H1 (cell line): ENCODE results near the gene LRRK1. TPM values are rescaled to one million over a fixed set of nuclear protein-coding genes. Genes with fewer than 3 reads are reported as not detected.

Source experiments
- CTCF ChIA-PET: fragments of 300-600 bp; sonication (Branson Sonifier 250); formaldehyde crosslinking; loops from one replicate; lab custom pipeline; 2021; ENCODE audit not compliant: partially characterized antibody; lab: Charles Lee
- POLR2A ChIA-PET: fragments of 300-600 bp; sonication (Branson Sonifier 250); formaldehyde crosslinking; loops from one replicate; lab custom pipeline; 2021; ENCODE audit warnings: inconsistent platforms; ENCODE audit not compliant: partially characterized antibody; lab: Charles Lee
- DNase-seq, 2 experiments: peaks; one replicate each; pipeline versions ENCODE4 v3.0.0 to v3.0.0-alpha.2; 2010 to 2022; ENCODE audit warnings: low spot score in 2 of 2, low read depth in 1 of 2, mixed read lengths in 1 of 2
- FAIRE-seq: peaks from 2 replicates; lab custom pipeline; 2011; peaks lifted over from hg19 to GRCh38; lab: Jason Lieb, UNC
- H2AFZ ChIP-seq: 2 replicates; pipeline ENCODE4 v1.8.1; 2012; ENCODE audit warnings: low read length, inconsistent platforms
- H2AK5ac ChIP-seq: 2 replicates; pipeline ENCODE4 v1.6.1; 2013; ENCODE audit warnings: low read depth, low read length
- H2BK120ac ChIP-seq: replicated peaks from 2 replicates; pipeline ENCODE3; 2013; ENCODE audit warnings: low read depth, low read length, inconsistent platforms
- H2BK12ac ChIP-seq: 2 replicates; pipeline ENCODE4 v1.6.1; 2013; ENCODE audit warnings: low read depth, low read length
- H2BK15ac ChIP-seq: 2 replicates; pipeline ENCODE4 v1.6.1; 2013; ENCODE audit warnings: low read length
- H2BK20ac ChIP-seq: 2 replicates; pipeline ENCODE4 v1.6.1; 2013; ENCODE audit warnings: low read length
- H2BK5ac ChIP-seq: 2 replicates; pipeline ENCODE4 v1.6.1; 2013; ENCODE audit warnings: low read depth, low read length
- H3K14ac ChIP-seq: 2 replicates; pipeline ENCODE4 v1.6.1; 2013; ENCODE audit warnings: inconsistent platforms; ENCODE audit not compliant: insufficient read length
- H3K18ac ChIP-seq: 2 replicates; pipeline ENCODE4 v1.6.1; 2013; ENCODE audit warnings: low read length; ENCODE audit errors: extremely low read depth
- H3K23ac ChIP-seq: 2 replicates; pipeline ENCODE4 v1.6.1; 2013; ENCODE audit warnings: inconsistent platforms; ENCODE audit not compliant: insufficient read length
- H3K23me2 ChIP-seq: 2 replicates; pipeline ENCODE4 v1.6.1; 2013; ENCODE audit warnings: low read depth, low read length
- H3K27ac ChIP-seq: 2 replicates; pipeline ENCODE4 v1.6.1; 2011; ENCODE audit warnings: low read depth, low read length, inconsistent platforms
- H3K27me3 ChIP-seq, 4 experiments: replicated peaks in 1 of 4; 1 replicate in 1 of 4; 2 replicates in 3 of 4; pipeline versions ENCODE4 v1.6.1 to v1.8.1; 2011 to 2013; ENCODE audit warnings: low read length in 3 of 4, mild to moderate bottlenecking in 3 of 4, inconsistent platforms in 2 of 4, mixed read lengths in 2 of 4, moderate library complexity in 1 of 4; ENCODE audit not compliant: control insufficient read depth in 3 of 4, insufficient read depth in 3 of 4; ENCODE audit errors: extremely low read depth in 1 of 4
- H3K36me3 ChIP-seq, 4 experiments: 2 replicates each; pipeline versions ENCODE4 v1.6.1 to v1.8.1; 2011 to 2013; ENCODE audit warnings: mild to moderate bottlenecking in 4 of 4, low read length in 3 of 4, moderate library complexity in 2 of 4, control low read depth in 1 of 4, inconsistent platforms in 1 of 4; ENCODE audit not compliant: insufficient read depth in 4 of 4, control insufficient read depth in 2 of 4
- H3K4ac ChIP-seq: replicated peaks from 2 replicates; pipeline ENCODE3; 2013; ENCODE audit warnings: low read length, low read depth, mixed read lengths, inconsistent platforms; ENCODE audit not compliant: insufficient read length
- H3K4me1 ChIP-seq, 4 experiments: replicated peaks in 1 of 4; 1 replicate in 1 of 4; 2 replicates in 3 of 4; pipeline versions ENCODE4 v1.6.1 to v1.8.1; 2011 to 2013; ENCODE audit warnings: low read length in 3 of 4, inconsistent platforms in 2 of 4, mixed read lengths in 1 of 4; ENCODE audit not compliant: insufficient read depth in 4 of 4, control insufficient read depth in 3 of 4
- H3K4me2 ChIP-seq, 2 experiments: 2 replicates each; pipeline versions ENCODE4 v1.6.1 to v1.8.1; 2011 to 2013; ENCODE audit warnings: low read depth in 2 of 2, low read length in 2 of 2, control low read depth in 1 of 2, inconsistent platforms in 1 of 2, mild to moderate bottlenecking in 1 of 2; ENCODE audit not compliant: insufficient read depth in 1 of 2
- H3K4me3 ChIP-seq, 4 experiments: fragments of 200-600, 300-600 bp in 1 of 4; sonication (generic), shearing (Covaris generic), sonication (Bioruptor Twin) in 1 of 4; 2 replicates each; pipeline versions ENCODE4 v1.5.1 to v1.8.1; 2011 to 2016; ENCODE audit warnings: low read length in 4 of 4, low read depth in 3 of 4, control low read depth in 2 of 4, inconsistent platforms in 2 of 4, mild to moderate bottlenecking in 2 of 4, mixed read lengths in 1 of 4, moderate library complexity in 1 of 4; ENCODE audit not compliant: insufficient read depth in 2 of 4; ENCODE audit errors: extremely low read depth in 1 of 4
- H3K56ac ChIP-seq: replicated peaks from 2 replicates; pipeline ENCODE3; 2013; ENCODE audit warnings: low read depth, mild to moderate bottlenecking, mixed read lengths, low read length, inconsistent platforms; ENCODE audit not compliant: insufficient read length
- H3K79me1 ChIP-seq: 2 replicates; pipeline ENCODE4 v1.6.1; 2013; ENCODE audit warnings: low read depth, low read length, control low read depth
- H3K79me2 ChIP-seq, 2 experiments: 2 replicates each; pipeline versions ENCODE4 v1.6.1 to v1.8.1; 2012 to 2013; ENCODE audit warnings: low read length in 2 of 2, mild to moderate bottlenecking in 2 of 2, inconsistent platforms in 1 of 2; ENCODE audit not compliant: insufficient read depth in 2 of 2, control insufficient read depth in 1 of 2
- H3K9ac ChIP-seq, 4 experiments: replicated peaks in 1 of 4; 1 replicate in 1 of 4; 2 replicates in 3 of 4; pipeline versions ENCODE4 v1.6.1 to v1.8.1; 2011 to 2013; ENCODE audit warnings: low read depth in 3 of 4, low read length in 3 of 4, control low read depth in 2 of 4, mild to moderate bottlenecking in 2 of 4, moderate library complexity in 2 of 4, inconsistent platforms in 1 of 4; ENCODE audit errors: extremely low read depth in 1 of 4
- H3K9me3 ChIP-seq, 2 experiments: 2 replicates each; pipeline versions ENCODE4 v1.6.1 to v1.8.1; 2012 to 2013; ENCODE audit warnings: mild to moderate bottlenecking in 2 of 2, moderate library complexity in 2 of 2, control low read depth in 1 of 2, inconsistent platforms in 1 of 2, low read depth in 1 of 2, low read length in 1 of 2, mixed read lengths in 1 of 2; ENCODE audit not compliant: insufficient read depth in 2 of 2
- H4K20me1 ChIP-seq, 2 experiments: replicated peaks in 1 of 2; 2 replicates each; pipeline versions ENCODE3 to v1.8.1; 2011 to 2013; ENCODE audit warnings: inconsistent platforms in 2 of 2, low read length in 2 of 2, mild to moderate bottlenecking in 1 of 2; ENCODE audit not compliant: insufficient read depth in 2 of 2, control insufficient read depth in 1 of 2
- H4K5ac ChIP-seq: 2 replicates; pipeline ENCODE4 v1.6.1; 2013; ENCODE audit warnings: low read length, low read depth, mixed read lengths, inconsistent platforms; ENCODE audit not compliant: insufficient read length
- H4K8ac ChIP-seq: 2 replicates; pipeline ENCODE4 v1.8.0; 2013; ENCODE audit warnings: mild to moderate bottlenecking, moderate library complexity, low read length, inconsistent platforms; ENCODE audit not compliant: insufficient read depth; ENCODE audit errors: extremely low read depth
- H4K91ac ChIP-seq: replicated peaks from 2 replicates; pipeline ENCODE3; 2013; ENCODE audit warnings: low read length, mixed read lengths, inconsistent platforms; ENCODE audit not compliant: insufficient read length
- CTCF ChIP-seq, 3 experiments: IDR thresholded peaks; 1 replicate in 2 of 3; 2 replicates in 1 of 3; pipeline versions ENCODE4 v1.5.1 to v1.6.1; 2011; ENCODE audit warnings: low read length in 3 of 3, mild to moderate bottlenecking in 3 of 3, inconsistent platforms in 2 of 3, low read depth in 1 of 3, moderate library complexity in 1 of 3; ENCODE audit not compliant: insufficient read depth in 1 of 3; ENCODE audit errors: control extremely low read depth in 1 of 3
- JUN ChIP-seq: IDR thresholded peaks from 2 replicates; pipeline ENCODE4 v1.6.1; 2011; ENCODE audit warnings: low read depth, mild to moderate bottlenecking, improper control_type of control experiment, low read length
- RBBP5 ChIP-seq: IDR thresholded peaks from 2 replicates; pipeline ENCODE4 v1.7.1; 2012; ENCODE audit warnings: low read depth, mild to moderate bottlenecking, inconsistent platforms, low read length, moderate library complexity, borderline replicate concordance
- RFX5 ChIP-seq: IDR thresholded peaks from 2 replicates; pipeline ENCODE4 v1.6.1; 2011; ENCODE audit warnings: low read depth, low read length, improper control_type of control experiment, borderline replicate concordance
- SIRT6 ChIP-seq: IDR thresholded peaks from one replicate; pipeline ENCODE4 v1.7.1; 2012; ENCODE audit warnings: low read length, inconsistent platforms
- SIX5 ChIP-seq: IDR thresholded peaks from 2 replicates; pipeline ENCODE4 v1.6.1; 2011; ENCODE audit warnings: mild to moderate bottlenecking, low read depth, low read length
- TAF1 ChIP-seq: IDR thresholded peaks from 2 replicates; pipeline ENCODE4 v1.6.1; 2011; ENCODE audit warnings: mild to moderate bottlenecking, low read depth, low read length
- TEAD4 ChIP-seq: IDR thresholded peaks from 2 replicates; pipeline ENCODE4 v1.6.1; 2012; ENCODE audit warnings: low read depth, low read length, inconsistent platforms, mixed read lengths
- USF2 ChIP-seq: IDR thresholded peaks from 2 replicates; pipeline ENCODE4 v1.6.1; 2011; ENCODE audit warnings: low read length, improper control_type of control experiment
- ZNF274 ChIP-seq: IDR thresholded peaks from 2 replicates; pipeline ENCODE4 v1.7.0; 2012; ENCODE audit warnings: low read length, borderline replicate concordance; ENCODE audit errors: extremely low read depth
- WGBS, 2 experiments: shearing (Covaris generic) in 1 of 2; methylation state at CpG; one replicate each; pipeline versions ENCODE4 v1.1.6 to v1.1.7; 2013 to 2015; ENCODE audit warnings: low lambda C conversion rate in 2 of 2, mixed read lengths in 2 of 2, inconsistent platforms in 1 of 2, low coverage in 1 of 2, missing lambda C conversion rate in 1 of 2; ENCODE audit not compliant: insufficient replicate concordance in 2 of 2, insufficient coverage in 1 of 2, insufficient read length in 1 of 2; ENCODE audit errors: extremely low coverage in 1 of 2, missing lambda C conversion rate in 1 of 2; 5-methylcytosine and 5-hydroxymethylcytosine counted together
- polyA plus RNA-seq, 7 experiments: library from polyadenylated mRNA; depleted of rRNA in 3 of 7; stranded (reverse) in 5 of 7; unstranded in 2 of 7; fragments of >200 nt in 5 of 7; fragments of 200-250 nt in 2 of 7; gene quantifications; 1 replicate in 5 of 7; 2 replicates in 1 of 7; 4 replicates in 1 of 7; pipeline versions ENCODE4 v1.2.1 to v1.2.3, GENCODE V29; 2011 to 2013; ENCODE audit warnings: missing spikeins in 2 of 7, mixed read lengths in 2 of 7
- total RNA-seq: library from RNA; stranded (reverse); fragmentation: NEBNext Ultra II Directional; extraction: Animal tissue kit (Norgen Biotek cat#: 25700); gene quantifications from 2 replicates; pipeline ENCODE4 v1.2.1, GENCODE V29; 2021

Gene LRRK1
- total and polyA plus RNA-seq, 2 of the 8 experiments (the other 6 are each of a cell fraction or from before 2014, with no cell fraction given), result 1.2 to 3.6 TPM

- POLR2A ChIA-PET, result interaction anchor here (0.6 to 1.0 kb wide), 3 partner anchors 8 to 88 kb away, joined by 3 read pairs; no protein-coding TSS in a partner anchor
- H2BK120ac ChIP-seq, result peak overlapping the region; percentile 92
- peak overlapping the region; percentile 73; the same call in 1 of the 2 replicates for H3K18ac ChIP-seq
- no peak overlapping the region for H4K8ac ChIP-seq
- peak overlapping the region; percentile 88 for H2BK20ac ChIP-seq
- H3K4me2 ChIP-seq, result no peak overlapping the region
- H4K5ac ChIP-seq, result no peak overlapping the region
- H3K79me2 ChIP-seq, result no peaks in the 10 kb centered on the region
- peak overlapping the region; percentile 87; the same call in 1 of the 2 replicates for H2AK5ac ChIP-seq
- peak overlapping the region; percentile 82; the same call in 1 of the 2 replicates for H2BK5ac ChIP-seq
- no peak overlapping the region for H3K23ac ChIP-seq
- peaks cover 9 to 29% (median 18%) of the 10 kb centered on the region in 4 experiments for H3K4me1 ChIP-seq
- H4K20me1 ChIP-seq, result no peaks in the 10 kb centered on the region
- no peak overlapping the region for H3K4me3 ChIP-seq
- no peak for DNase-seq
- H3K27me3 ChIP-seq, result no peaks in the 10 kb centered on the region
- H3K79me1 ChIP-seq, result no peaks in the 10 kb centered on the region
- H2BK12ac ChIP-seq, result peak overlapping the region; percentile 78; the same call in 1 of the 2 replicates
- H3K27ac ChIP-seq, result no peak overlapping the region
- CTCF ChIA-PET, result interaction anchor here (1.3 to 6.0 kb wide), 3 partner anchors 10 to 49 kb away, joined by 3 to 39 read pairs (median 4); no protein-coding TSS in a partner anchor
- peaks cover 3 to 6% of the 10 kb centered on the region in 2 experiments; a peak in 3 of 4 replicates for H3K9me3 ChIP-seq
- no peaks in the 10 kb centered on the region for H3K36me3 ChIP-seq
- H2BK15ac ChIP-seq, result no peak overlapping the region
- no peak for FAIRE-seq
- H3K9ac ChIP-seq, result no peak overlapping the region
- 93% methylated on average over 7 of the region's 7 CpGs; no CpG with 5 or more reads in 1 of the 2 experiments for WGBS, 2 experiments
- H3K56ac ChIP-seq, result no peak overlapping the region
- H3K14ac ChIP-seq, result no peak overlapping the region
- no peaks in the 10 kb centered on the region; the same call in 1 of the 2 replicates for H3K23me2 ChIP-seq
- no peak overlapping the region for H2AFZ ChIP-seq
- peak overlapping the region; percentile 75 for H4K91ac ChIP-seq
- peak overlapping the region; percentile 93 for H3K4ac ChIP-seq
- TF ChIP-seq TAF1 (no peak), RBBP5 (no peak), USF2 (no peak), SIX5 (no peak), ZNF274 (no peak), CTCF (IDR thresholded peaks at IDR 0.05; ENCODE audit: control extremely low read depth in 1 of 3, insufficient read depth in 1 of 3, low read depth in 1 of 3, low read length in 3 of 3) (no peak), JUN (no peak), SIRT6 (no peak), RFX5 (no peak), TEAD4 (no peak)
Observed at GRCh38 chr15:101062063-101062462, 142.9 kb downstream of the LRRK1 start.
